SHP77 (cell line): Measurements from ENCODE around the gene SMCO3.
A peak's percentile ranks its signal among the peaks of the same experiment; 100 is the strongest.

Experiments
- DNase-seq, 2 experiments: peaks; one replicate each; lab custom pipeline; 2025; lab: John Stamatoyannopoulos, UW

SMCO3 gene

DNA sequence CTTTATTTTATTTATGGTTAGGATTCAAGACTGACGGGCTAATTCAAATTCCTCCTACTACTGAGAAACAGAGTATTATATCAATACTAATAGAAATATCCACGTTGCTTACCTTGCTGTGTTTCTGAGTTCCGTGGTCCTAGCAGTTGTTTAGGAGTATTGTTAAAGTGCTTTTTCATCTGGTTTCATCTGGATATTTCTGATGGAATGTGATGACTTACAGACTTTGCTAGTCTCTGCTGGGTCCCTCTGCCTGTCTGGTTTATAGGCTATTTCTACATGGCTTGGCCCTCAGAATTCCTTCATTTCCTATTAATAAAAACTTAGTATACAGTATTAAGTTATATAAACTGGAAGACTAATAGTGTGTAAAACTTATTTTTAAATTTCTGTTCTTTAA lies at the start of gene SMCO3:
Gene SMCO3, minus strand, starts transcription at position 169 of the 400 bp plus-strand sequence. CDS start 7,502 bp downstream, outside the sequence.
- DNase-seq = no peak

DNA sequence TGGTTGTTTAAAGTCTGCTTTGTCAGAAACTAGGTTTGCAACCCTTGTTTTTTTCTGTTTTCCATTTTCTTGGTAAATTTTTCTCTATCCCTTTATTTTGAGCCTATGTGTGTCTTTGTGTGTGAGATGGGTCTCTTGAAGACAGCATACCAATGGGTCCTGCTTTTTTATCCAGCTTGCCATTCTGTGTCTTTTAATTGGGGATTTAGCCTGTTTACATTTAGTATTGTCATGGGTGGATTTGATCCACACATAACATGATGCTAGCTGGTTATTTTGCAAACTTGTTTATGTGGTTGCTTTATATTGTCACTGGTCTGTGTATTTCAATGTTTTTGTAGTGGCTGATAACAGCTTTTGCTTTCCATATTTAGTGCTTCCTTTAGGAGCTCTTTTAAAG lies 46.5 kb upstream of the SMCO3 start:
- no peak for DNase-seq

DNA sequence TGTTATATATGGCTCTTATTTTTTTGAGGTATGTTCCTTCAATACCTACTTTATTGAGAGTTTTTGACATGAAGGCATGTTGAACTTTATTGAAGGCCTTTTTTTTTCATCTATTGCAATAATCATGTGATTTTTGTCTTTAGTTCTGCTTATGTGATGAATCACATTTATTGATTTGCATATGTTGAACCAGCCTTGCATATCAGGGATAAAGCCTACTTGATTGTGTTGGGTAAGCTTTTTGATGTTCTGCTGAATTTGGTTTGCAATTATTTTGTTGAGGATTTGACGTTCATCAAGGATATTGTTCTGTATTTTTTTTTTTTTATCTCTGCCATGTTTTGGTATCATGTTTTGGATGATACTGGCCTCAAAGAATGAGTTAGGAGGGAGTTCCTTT lies 44.5 kb upstream of the SMCO3 start:
- no peak for DNase-seq

- no peak for DNase-seq
Observed at GRCh38 chr12:14854586-14855183, 40.7 kb upstream of the SMCO3 start.

- DNase-seq = no peak
Observed at GRCh38 chr12:14853961-14854360, 40.0 kb upstream of the SMCO3 start.

GRCh38 chr12:14852880-14853279 lies 38.9 kb upstream of the SMCO3 start:
- DNase-seq = no peak

GRCh38 chr12:14850929-14851663 lies 37.1 kb upstream of the SMCO3 start:
- no peak for DNase-seq

DNA sequence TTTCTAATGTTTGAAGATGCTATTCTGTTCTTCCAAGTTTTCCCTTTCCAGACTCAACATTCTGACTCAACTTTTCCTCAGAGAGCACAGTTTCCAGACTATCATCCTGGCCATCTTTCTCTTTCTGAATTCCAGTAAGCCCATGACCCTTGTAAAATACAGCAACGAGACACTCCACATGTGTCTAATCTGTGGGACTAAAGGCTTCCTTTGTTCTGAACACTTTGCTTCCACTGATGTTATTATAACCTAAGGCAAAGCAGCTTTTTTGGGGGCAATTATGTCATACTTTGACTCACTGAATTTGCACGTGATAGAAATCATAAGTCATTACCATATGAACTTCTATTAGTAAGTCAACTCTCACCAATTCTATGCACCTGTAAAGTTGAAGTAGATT lies 35.7 kb upstream of the SMCO3 start:
- DNase-seq = no peak

GRCh38 chr12:14846876-14847580 lies 33.0 kb upstream of the SMCO3 start:
- DNase-seq = no peak

DNA sequence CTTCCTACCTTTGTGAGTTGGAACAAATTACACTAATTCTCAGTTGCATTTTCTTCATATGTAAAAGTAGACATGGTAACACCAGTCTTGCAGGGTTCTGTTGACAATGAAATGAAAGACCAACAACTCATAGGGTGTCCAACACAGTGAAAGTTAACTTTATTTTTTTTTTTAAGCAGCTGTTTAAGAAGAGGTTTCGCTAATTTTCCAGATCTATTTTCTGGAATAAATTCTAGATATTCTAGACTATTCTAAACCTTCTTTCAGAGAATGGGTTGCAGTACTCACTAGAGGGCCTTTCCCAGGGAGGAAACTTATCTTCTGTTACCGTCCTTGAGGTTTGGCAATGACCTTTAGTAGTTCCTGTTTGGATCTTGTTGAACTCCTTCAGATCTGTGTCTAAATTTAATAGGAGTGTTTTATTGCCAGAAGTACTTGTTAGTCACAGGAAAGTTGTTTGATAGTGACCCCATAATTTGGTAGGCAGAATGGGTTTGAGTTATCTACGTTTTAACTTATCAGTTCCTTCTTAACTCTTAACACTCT lies 32.1 kb upstream of the SMCO3 start:
- no peak for DNase-seq

DNA sequence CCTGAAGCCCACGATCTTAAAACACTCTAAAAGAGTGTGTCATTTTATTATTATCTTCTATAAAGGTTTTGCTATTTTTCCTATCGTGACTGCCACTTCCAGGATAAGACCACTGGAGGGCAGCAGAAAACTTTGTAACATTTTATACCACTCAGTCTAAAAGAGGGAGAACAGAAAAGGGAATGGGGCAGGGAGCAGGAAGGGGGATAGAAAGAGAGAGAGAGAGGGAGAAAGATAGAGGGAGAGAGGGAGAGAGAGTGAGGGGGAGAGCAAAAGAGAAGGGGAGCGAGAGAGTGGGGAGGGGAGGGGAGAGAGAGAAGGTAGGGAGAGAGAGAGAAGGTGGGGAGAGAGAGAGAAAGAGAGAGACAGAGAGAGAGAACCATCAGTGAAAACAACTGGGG lies 31.4 kb upstream of the SMCO3 start:
- DNase-seq = peak; percentile 1 to 3

DNA sequence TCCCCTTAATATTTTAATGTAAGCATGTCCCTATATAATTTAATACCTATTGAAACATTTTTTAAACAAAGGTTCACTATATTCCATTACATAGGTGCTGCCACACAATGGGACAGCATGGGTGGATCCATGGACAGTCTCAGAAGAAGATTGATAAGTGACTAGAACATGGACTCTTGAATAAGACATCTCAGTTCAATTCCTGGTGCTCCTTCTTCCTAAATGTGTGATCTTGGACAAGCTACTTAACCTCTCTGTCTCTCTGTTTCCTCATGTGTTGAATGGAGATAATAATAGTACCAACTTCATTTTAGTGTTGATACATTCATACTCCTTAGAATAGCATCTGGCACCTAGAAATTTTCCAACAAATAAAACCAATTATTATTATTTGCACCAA lies 30.4 kb upstream of the SMCO3 start:
- no peak for DNase-seq

DNA sequence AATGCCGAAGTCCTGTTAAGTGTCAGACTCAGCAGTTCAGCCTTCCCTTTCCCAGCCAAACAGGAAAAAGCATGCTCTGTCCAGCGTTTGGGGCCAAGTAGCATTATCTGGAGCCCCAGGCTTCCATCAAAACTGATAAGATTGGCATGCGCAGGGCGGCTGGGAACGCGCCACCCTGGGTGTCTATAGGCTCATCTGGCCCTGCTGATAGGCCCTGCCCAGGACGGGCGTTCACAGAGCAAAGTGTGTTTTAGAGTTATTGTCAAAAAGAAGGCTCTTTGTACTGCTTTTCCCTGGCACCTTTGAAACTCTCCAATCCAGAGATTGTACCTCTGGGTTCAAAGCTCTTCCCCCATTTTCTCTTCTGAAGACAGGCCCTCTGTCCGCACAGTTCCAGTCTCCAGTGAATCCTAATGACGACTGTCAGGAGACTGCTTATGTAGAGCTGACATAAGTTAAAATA lies 29.5 kb upstream of the SMCO3 start, which contains the start of gene ART4:
Gene ART4, minus strand, starts transcription at position 102 of the 463 bp plus-strand sequence. CDS start 413 bp downstream, outside the sequence.
- DNase-seq = no peak

DNA sequence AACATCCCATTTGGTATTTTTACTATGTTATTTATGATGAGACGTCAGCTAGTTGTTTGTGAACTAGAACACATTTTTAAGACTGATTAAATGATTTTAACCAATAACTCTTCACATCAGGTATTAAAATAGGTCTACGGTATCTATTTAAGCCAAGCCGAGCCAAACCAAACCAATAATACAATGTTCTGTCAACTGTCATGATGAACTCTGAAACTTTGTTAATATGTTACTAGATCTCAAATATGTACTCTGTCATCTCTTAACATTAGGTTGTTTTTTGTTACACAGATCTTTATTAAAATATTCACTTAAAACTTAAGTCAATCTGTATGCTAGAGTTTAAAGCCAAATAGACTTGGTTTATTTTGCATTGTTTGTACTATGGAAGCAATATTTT lies 28.3 kb upstream of the SMCO3 start:
- DNase-seq = no peak

DNA sequence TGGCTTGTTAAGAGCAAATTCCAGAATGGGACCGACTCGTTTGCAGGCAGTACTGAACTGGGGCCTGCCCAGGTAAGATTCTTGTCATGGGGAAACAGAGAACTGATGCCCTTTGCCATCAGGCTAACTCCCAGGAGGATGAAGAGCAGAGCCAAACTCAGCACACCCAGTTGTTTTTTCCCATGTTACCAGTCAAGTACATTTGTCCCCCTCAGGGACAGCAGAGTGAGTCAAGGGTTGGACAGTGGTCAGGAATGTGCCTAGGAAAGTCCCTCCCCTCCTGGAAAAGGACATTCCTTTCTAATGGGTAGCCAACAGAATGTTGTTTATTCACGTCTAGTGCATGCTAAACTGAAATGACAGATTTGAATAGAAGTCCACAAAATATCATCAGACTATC lies 27.8 kb upstream of the SMCO3 start:
- no peak for DNase-seq

DNA sequence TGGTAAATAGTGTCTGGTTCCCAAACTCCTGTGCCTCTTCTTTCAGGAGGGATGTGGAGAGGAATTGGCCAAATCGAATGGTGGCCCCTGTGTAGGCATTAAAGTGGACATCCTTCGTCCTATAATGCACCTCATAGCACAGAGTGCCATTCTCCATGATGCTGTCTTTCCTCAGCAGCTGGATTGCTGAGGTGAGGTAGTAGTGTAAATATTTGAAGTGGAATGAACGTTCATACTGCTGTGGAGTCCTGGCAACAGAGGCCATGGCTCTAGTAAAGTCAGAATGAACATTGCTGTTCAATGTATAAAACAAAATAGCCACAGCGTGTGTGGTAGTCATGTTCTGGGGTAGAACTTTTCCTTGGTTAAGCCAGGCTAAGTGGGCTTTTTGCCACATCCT lies 26.6 kb upstream of the SMCO3 start:
- peak in 1 of 2 experiments; percentile 17 for DNase-seq

DNA sequence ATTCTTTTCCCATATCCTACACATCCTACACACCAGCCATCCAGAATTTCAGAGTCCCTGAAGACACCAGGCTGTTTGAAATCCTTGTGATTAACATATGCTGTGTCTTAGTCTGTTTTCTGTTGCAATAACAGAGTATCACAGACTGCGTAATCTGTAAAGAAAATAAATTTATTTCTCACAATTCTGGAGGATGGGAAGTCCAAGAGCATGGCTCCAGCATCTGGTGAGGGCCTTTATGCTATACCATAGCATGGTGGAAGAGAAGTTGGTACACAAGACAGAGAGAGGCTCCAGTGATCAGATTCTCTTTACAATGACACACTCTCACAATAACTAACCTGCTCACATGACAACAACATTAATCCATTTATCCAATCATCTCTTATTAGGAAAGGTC lies 25.3 kb upstream of the SMCO3 start:
- no peak for DNase-seq

GRCh38 chr12:14836336-14837210 lies 22.6 kb upstream of the SMCO3 start:
- no peak for DNase-seq

DNA sequence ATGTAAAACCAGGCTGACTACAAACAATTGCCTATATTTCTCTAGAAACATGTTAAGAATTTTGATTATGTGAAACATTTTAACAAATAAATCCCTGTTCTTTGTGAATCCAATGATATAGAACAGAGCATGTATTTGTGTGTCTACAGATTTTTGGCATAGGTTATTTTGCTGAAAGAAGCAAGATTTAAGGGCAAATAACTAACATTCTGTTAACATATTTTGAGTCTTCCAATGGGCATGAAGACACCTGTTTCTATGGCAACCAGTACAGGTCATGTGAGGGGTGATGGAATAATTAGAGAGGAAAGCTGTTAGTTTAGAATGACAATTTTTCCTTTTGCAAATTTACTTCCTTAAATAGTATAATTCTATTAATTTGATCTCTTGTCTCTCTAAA lies 20.5 kb upstream of the SMCO3 start:
- DNase-seq = no peak

DNA sequence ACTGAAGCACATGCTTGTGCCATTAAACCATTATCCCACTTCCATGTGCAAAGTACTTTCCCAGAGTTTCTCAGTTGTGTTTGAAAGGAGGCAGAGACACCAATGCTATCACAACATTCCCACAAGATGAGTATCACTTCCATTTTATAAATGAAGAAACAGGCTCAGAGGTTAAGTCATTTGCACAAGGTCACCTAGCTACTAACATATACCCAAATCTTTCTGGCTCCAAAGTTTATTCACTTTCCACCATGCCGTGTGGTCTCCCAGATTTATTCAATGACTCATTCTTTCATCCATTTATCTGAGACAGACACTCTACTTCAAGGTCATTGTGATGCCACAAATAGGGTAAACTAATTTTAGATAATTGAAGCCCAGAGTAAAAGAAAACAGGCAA lies 20.0 kb upstream of the SMCO3 start:
- DNase-seq = no peak

- no peak for DNase-seq
Observed at GRCh38 chr12:14833336-14833735, 19.4 kb upstream of the SMCO3 start.

DNA sequence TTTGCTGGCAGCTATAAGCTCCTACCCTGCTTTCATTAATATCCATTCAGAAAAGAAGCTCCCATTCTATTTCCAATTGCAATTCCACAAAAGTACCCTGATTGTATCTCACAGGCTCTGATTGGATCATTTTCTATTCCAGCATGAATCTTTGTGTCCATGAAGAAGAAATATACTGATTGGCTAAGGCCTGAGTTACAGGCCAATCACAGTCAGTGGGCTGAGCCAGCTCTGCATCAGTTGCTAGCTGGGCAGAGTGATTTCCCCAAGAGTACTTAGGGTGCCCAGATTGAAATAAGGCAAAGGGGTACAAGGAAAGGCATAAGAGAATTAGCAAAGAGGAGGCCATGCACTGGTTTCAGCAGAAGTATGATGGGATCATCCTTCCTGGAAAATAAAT lies 14.9 kb upstream of the SMCO3 start:
- DNase-seq = no peak
